Lower leg skin (tissue), 3 donors: ENCODE measurements around the gene NMT2.

ENCODE experiments used
- POLR2A ChIP-seq, 2 donors: fragments of 450-650 bp; IDR thresholded peaks; one replicate each; pipeline ENCODE4 v1.6.1; 2016 to 2017; ENCODE audit warnings: antibody characterized with exemption in 2 of 2, mild to moderate bottlenecking in 1 of 2, moderate library complexity in 1 of 2
- TF ChIP-seq, protein P1 (sequence below), 3 donors: fragments of 450-650 bp; IDR thresholded peaks; one replicate each; pipeline ENCODE4 v1.5.1; 2016; ENCODE audit warnings: antibody characterized with exemption in 3 of 3, mild to moderate bottlenecking in 3 of 3, moderate library complexity in 2 of 3

DNA sequence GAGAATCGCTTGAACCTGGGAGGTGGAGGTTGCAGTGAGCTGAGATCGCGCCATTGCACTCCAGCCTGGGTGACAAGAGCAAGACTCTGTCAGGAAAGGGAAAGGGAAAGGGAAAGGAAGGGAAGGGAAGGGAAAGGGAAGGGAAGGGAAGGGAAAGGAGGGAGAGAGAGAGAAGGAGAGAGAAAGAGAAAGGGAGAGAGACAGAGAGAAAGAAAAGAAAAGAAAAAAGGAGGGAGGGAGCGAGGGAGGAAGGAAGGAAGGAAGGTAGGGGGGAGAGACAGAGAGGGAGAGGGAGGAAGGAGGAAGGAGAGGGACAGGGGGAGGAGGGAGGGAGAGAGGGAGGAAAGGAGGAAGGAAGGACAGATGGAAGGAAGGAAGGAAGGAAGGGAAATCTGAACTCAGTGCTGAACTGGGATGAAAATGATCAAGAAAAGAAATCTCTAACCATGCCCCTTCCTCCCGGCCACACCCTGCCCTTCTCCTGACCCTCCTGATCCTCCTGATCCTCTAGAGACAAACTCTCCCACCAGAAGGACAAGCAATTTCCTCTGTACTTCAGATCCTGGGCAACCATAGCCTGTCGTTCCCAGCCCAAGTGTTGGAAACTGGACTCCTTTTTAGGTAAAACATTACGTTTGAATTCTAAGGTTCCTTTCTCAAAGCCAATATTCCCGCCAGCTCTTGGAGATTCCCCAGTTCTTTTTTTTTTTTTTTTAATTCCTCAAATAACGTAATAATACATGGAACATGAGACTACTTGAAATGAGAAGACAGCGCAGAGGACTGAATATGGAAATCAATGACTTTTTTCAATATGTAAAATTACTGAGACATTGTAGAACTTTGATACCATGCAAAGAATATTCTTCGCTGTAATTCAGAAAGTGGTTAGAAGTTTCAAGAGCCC, 32.1 kb downstream of the NMT2 start:
- no peak for TF ChIP-seq POLR2A (IDR thresholded peaks at IDR 0.05)
- TF ChIP-seq, protein P1, sequence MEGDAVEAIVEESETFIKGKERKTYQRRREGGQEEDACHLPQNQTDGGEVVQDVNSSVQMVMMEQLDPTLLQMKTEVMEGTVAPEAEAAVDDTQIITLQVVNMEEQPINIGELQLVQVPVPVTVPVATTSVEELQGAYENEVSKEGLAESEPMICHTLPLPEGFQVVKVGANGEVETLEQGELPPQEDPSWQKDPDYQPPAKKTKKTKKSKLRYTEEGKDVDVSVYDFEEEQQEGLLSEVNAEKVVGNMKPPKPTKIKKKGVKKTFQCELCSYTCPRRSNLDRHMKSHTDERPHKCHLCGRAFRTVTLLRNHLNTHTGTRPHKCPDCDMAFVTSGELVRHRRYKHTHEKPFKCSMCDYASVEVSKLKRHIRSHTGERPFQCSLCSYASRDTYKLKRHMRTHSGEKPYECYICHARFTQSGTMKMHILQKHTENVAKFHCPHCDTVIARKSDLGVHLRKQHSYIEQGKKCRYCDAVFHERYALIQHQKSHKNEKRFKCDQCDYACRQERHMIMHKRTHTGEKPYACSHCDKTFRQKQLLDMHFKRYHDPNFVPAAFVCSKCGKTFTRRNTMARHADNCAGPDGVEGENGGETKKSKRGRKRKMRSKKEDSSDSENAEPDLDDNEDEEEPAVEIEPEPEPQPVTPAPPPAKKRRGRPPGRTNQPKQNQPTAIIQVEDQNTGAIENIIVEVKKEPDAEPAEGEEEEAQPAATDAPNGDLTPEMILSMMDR (IDR thresholded peaks at IDR 0.05) = no peak
